NCI-H2227 (cell line): ENCODE data around the gene STARD4.

Experiments
- DNase-seq: peaks from one replicate; lab custom pipeline; 2025; ENCODE audit not compliant: unreplicated experiment; lab: John Stamatoyannopoulos, UW

Gene STARD4

GRCh38 chr5:111472579-111472978 lies 39.8 kb downstream of the STARD4 start:
- DNase-seq, result no peak

GRCh38 chr5:111472096-111472495 lies 40.2 kb downstream of the STARD4 start:
- DNase-seq, result no peak

- no peak for DNase-seq
These were observed 42.4 kb downstream of the STARD4 start for GRCh38 chr5:111469903-111470302.

GRCh38 chr5:111469293-111469896 lies 42.9 kb downstream of the STARD4 start:
- no peak for DNase-seq

GRCh38 chr5:111463311-111463710 lies 49.0 kb downstream of the STARD4 start:
- DNase-seq, result no peak

- no peak for DNase-seq
These were observed 50.4 kb downstream of the STARD4 start for GRCh38 chr5:111461934-111462333.

GRCh38 chr5:111461255-111461671 lies 51.1 kb downstream of the STARD4 start:
- peak; percentile 60 for DNase-seq

- DNase-seq, result no peak
These were observed 57.6 kb downstream of the STARD4 start for GRCh38 chr5:111454776-111455175.

- DNase-seq, result peak; percentile 90
These were observed 58.1 kb downstream of the STARD4 start for GRCh38 chr5:111454198-111454622.

- peak; percentile 65 for DNase-seq
These were observed 58.6 kb downstream of the STARD4 start for GRCh38 chr5:111453747-111454146.

- DNase-seq, result no peak
These were observed 59.0 kb downstream of the STARD4 start for GRCh38 chr5:111453295-111453694.

GRCh38 chr5:111447822-111448221 lies 64.5 kb downstream of the STARD4 start:
- DNase-seq, result peak; percentile 74

GRCh38 chr5:111447099-111447498 lies 65.2 kb downstream of the STARD4 start:
- no peak for DNase-seq
